HG03457 (cell line): Measurements from ENCODE around the gene VAX1.
"Not testable (repeated sequence)": the region's sequence is repeated elsewhere in the genome, so short reads cannot be mapped to it uniquely, and the experiment has no call there.

Source experiments
- ATAC-seq: cut with Tn5 transposase; IDR thresholded peaks from one replicate; pipeline ENCODE4 v1.9.1; 2021; ENCODE audit warnings: moderate number of reproducible peaks; ENCODE audit not compliant: unreplicated experiment

VAX1 gene

DNA sequence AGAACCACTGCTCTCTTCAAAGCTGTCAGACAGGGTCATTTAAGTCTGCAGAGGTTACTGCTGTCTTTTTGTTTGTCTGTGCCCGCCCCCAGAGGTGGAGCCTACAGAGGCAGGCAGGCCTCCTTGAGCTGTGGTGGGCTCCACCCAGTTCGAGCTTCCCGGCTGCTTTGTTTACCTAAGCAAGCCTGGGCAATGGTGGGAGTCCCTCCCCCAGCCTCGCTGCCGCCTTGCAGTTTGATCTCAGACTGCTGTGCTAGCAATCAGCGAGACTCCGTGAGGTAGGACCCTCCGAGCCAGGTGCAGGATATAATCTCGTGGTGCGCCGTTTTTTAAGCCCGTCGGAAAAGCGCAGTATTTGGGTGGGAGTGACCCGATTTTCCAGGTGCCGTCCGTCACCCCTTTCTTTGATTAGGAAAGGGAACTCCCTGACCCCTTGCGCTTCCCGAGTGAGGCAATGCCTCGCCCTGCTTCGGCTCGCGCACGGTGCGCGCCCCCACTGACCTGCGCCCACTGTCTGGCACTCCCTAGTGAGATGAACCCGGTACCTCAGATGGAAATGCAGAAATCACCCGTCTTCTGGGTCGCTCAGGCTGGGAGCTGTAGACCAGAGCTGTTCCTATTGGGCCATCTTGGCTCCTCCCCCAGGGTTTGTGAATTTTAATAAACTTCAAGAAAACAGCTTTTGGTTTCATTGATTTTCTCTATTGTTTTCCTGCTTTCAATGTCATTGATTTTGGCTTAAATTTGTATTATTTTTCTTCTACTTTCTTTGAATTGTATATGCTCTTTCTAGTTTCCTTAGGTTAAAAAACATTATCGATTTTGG is 53.4 kb downstream of the VAX1 start:
- not testable (repeated sequence) for ATAC-seq
